GM19395 (cell line): ENCODE data around the gene RNF38.
"Not testable (repeated sequence)": the region's sequence is repeated elsewhere in the genome, so short reads cannot be mapped to it uniquely, and the experiment has no call there.

ENCODE experiments used
- ATAC-seq: cut with Tn5 transposase; IDR thresholded peaks from one replicate; pipeline ENCODE4 v1.9.1; 2021; ENCODE audit warnings: mild to moderate bottlenecking, moderate library complexity; ENCODE audit not compliant: unreplicated experiment

Gene RNF38

DNA sequence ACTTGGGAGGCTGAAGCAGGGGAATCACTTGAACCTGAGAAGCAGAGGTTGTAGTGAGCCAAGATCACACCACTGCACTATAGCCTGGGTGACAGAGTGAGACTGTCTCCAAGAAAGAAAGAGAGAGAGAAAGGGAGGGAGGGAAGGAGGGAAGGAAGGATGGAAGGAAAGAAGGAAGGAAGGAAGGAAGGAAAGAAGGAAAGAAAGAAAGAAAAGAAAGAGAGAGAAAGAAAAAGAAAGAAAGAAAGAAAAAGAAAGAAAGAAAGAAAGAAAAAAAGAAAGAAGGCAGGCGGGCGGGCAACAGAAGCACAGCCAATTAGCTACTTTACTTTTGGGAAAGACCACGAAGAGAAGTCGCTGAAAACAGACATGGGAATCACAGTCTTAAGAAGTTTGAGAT lies 9.0 kb upstream of the RNF38 start:
- not testable (repeated sequence) for ATAC-seq

DNA sequence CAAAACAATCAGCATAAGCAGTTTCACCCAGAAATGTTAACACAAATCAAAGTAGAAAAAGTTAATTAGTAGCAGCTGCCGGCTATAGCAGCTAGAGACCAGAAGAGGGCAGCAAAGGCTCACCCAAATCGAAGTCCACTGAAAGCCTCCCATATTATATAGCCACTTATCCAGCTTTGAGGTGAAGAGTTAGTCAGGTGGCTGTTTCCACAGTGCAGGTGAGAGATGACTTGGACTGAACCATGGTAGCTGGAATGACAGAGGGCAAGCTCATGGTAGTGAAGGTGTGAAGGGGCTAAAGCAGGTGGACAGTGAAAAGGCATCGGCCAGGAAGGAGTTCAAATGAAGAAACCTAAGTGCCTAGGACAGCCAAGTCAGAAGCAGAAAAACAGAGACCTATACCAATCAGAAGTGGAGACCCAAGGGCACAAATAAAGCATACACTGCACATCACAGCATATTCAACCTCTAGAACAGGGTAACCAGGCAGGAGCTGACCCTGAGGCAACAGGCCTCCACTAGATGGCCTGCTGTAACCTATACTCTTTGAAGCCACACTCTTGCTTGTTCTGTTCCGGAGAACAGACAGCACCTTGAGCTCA lies 7.2 kb upstream of the RNF38 start:
- no peak for ATAC-seq

DNA sequence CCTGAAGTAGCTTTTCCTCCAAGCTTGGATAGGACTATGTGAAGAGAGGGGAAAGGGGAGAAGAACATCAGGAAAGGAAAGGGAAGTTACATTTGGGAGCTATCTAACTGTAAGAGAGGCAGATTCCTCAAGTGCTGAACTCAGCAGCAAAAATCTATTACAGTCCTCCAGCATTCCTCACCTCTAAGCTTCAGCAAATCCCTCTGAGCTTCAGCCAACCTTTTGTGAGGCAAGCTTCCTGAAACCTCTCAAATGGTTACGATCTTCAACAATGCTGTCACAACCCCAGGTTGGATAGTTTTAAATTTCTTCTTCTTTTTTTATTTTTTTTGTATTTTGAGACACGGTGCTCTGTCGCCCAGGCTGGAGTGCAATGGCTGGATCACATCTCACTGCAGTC lies 2.5 kb upstream of the RNF38 start:
- no peak for ATAC-seq

DNA sequence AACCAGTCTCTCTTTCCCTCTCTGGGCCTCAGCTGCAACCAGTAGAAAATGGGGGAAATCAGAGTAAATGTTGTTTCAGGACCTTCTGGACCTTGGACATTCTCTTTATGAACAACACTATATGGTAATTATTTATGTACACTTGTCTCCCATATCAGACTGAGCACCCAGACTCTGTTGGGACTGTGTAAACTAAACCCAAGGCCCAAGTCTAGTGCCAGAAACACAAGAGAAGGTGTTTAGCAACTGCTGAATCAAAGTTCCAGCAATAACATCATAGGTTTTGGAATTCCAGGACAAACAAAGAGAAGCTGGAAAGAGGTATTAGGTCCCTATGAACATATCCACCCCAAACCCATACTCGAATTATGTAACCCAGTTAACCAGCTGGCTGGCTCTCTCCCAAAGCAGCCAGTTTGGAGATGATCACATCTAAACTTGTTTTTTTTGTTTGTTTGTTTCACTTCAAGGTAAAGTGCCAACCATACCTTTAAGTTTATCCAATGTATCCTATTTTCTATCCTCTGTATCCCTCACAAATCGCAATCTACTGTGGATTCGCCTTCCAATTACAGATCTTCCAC lies 1.9 kb upstream of the RNF38 start:
- no peak for ATAC-seq

DNA sequence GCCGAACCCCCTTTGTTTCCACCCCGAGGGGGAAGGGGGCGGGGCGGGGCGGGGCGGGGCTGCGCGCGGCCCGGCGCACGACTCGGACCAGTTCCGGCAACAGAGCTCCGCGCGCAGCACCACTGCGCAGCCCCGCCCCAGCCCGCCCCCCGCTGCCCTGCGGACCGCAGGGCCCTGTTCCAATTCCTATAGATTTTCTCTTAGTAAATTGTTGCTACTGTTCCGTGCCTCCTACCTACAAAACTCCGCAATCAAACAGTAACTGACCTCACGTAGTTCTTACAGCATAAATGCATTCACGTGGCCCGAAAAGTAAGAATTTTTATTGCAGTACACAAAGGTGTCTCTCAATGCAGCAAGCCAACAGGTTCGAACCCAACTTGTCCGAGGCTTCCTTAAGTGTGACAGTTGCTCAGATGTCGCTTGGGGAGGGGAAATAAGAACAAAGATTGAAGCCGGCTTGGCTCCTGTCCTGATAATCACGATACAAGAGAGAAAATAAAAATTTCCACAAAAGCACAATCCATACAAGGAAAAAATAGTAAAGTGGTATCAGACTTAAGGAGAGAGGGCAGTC lies 1.2 kb upstream of the RNF38 start:
- peak; percentile 55 for ATAC-seq

DNA sequence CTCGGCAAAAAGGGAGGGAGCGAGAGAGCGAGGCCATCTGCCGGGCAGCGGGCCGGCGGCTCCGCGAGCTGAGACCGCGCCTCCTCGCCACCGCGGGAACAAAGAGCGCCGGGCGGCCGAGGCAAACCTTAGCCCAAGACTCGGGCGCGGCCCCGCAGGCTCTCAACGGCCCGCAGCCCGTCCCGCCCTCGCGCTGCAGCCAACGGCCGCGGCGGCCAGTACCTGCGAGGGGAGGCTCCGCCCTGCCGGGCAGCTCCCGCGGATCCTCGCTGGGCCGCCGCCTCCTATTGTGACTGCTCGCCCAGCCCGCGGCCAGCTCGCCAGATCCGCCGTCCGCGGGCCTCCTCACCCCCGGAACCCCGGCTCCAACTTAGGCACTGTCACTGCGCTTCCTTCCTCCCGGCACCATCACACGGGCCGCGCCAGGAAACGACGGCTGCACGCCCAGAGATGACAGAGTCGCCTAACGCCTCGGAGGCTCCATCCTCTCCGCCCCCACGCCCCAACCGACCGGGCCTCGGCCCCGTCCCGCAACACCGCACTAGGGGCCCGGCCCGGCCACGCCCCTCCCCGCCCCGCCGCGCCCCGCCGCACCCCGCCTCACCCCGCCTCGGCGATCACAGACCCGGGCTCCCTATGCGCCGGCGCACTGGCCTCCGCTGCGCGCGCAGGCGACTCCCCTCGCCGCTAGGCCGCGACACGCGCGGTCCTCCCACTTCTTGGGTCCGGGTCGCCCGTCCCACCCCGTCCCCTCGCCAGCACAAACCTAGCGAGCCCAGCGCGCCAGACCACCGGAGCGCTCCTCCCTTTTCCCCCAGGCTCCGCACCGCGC lies 479 bp upstream of the RNF38 start:
- ATAC-seq: peak; percentile 68

DNA sequence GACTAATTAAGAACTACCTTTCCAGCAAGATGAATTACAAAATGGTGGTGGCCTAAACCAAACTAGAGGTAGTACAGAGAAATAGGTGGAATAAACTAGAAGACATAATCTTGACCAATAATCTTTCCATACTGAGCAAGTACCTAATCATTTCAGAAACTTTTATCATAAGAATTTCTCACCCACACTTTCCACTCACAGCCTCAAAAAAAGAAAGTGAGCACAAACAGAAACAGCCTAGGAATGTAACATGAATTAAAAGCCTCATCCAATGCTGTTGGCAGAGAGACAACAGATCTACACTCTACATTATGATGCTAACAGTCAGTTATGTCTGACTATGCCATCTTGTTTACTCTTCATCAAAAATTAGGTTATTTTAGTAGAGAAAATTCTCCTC lies 1.3 kb downstream of the RNF38 start:
- no peak for ATAC-seq

DNA sequence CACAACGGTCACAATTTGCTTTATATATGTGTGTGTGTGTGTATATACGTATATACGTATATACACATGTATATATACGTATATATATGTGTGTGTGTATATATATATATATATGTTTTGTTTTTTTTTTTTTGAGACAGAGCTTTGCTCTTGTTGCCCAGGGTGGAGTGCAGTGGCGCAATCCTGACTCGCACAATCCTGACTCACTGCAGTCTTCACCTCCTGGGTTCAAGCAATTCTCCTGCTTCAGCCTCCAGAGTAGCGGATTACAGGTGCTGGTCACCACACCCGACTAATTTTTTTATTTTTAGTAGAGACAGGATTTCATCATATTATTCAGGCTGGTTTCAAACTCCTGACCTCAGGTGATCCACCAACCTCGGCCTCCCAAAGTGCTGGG lies 3.1 kb downstream of the RNF38 start:
- no peak for ATAC-seq

DNA sequence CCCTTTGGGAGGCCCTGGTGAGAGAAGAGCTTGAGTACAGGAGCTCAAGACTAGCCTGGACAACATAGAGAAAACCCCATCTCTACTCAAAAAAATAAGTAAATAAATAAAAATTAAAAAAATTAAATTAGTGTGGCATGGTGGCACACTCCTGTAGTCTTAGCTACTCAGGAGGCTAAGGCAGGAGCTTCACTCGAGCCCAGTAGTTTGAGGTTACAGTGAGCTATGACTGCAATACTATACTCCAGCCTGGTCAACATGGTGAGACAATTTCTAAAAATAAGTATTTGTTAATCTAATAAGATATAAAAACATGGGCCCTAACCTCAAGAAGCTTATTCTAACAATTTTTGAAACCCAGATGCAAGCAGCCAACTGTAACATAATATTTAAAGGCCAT lies 7.6 kb downstream of the RNF38 start:
- no peak for ATAC-seq

DNA sequence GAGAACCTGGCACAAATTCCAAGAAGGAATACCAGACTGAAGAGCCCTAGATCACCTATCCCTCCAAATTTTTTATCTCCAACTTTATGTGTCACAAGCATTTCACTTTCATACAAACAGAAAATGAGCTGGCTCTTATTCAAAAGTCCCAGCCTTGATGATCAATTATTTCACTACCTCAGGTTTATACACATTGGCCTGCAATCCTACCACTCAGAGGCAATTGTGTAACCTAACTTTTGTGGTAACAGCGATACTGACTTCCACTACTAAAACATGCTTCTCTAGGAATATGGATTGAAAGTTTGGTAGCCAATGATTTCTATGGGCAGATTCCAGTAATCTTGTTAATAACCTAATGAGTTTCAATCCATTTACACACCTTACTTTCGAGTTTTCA lies 10.5 kb downstream of the RNF38 start:
- ATAC-seq: no peak

DNA sequence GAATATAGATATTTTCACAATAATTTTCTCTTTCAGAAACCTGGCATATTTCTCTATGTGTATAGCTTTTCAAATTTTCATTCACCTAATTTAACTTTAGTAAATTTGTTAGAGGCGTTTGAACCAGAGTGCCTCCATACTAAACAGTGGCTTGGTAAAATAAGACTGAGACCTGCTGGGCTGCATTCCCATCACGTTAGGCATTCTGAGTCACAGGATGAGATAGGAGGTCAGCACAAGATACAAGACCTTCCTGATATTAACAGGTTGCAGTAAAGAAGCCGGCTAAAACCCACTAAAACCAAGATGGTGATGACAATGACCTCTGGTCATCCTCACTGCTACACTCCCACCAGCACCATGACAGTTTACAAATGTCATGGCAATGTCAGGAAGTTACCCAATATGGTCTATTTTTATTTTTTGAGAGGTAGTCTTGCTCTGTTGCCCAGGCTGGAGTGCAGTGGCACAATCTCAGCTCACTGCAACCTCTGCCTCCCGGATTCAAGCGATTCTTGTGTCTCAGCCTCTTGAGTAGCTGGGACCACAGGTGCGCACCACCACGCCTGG lies 13.6 kb downstream of the RNF38 start:
- not testable (repeated sequence) for ATAC-seq

DNA sequence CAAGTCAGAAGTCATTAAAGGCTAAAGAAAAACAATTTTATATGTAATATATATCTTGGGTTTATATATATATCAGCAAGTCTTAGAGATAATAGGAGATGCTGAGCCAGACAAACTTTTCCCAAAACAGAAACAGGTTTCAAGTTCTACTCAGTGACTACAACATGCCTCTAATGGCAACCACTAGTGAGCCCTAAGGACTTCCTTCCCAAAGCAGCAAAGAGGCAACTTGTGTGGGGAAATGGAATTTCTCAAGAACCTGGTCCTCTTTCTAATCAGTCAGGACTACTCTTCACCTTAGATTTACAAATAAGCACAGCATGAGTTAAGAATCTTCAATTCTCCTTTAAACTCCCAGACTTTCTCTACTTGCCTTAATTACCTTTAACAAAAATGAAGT lies 17.6 kb downstream of the RNF38 start:
- no peak for ATAC-seq

DNA sequence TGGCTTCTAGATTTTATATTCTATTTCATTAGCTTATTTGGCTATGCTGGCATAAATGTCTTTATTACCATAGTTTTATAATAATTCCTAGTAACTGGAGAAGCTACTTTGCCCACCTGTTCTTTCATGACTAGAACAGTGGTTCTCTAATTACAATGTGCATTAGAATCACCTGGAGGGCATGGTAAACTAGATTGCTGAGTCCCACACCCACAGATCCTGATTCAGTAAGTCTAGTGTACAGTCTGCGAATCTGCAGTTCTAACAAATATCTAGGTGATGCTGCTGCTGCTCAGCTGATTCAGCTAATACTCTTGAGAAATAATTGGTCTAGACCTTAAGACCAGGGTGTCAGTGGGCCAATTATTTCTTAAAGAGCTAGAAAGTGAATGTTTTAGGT lies 35.5 kb downstream of the RNF38 start:
- no peak for ATAC-seq

DNA sequence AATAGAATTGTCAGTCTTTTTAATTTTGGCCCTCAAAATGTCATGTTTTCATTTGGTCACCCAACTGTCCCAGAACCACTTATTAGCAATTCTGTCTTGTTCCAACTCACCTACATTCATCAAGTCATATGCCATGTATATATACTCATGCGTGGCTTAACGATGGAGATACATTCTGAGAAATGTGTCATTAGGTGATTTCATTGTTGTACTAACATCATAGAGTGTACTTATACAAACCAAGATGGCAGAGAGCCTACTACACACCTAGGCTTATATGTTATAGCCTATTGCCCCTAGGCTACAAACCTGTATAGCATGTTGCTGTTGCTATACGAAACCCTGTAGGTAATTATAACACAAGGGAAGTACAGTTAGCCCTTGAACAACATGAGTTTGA lies 36.6 kb downstream of the RNF38 start:
- ATAC-seq: no peak

DNA sequence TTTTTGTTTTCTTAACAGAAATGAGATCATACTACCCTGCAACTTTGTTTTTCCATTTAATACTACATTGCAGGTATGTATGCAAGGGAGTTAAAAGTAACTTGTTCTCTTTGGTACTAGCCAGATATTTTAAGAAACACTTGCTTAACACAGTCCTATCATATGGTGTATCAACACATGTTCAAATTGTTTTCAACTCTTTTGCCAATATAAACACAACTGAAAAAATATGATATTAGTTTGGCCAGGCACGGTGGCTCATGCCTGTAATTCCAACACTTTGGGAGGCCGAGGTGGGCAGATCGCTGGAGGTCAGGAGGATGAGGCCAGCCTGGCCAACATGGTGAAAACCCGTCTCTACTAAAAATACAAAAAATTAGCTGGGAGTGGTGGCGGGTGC lies 41.6 kb downstream of the RNF38 start:
- no peak for ATAC-seq

DNA sequence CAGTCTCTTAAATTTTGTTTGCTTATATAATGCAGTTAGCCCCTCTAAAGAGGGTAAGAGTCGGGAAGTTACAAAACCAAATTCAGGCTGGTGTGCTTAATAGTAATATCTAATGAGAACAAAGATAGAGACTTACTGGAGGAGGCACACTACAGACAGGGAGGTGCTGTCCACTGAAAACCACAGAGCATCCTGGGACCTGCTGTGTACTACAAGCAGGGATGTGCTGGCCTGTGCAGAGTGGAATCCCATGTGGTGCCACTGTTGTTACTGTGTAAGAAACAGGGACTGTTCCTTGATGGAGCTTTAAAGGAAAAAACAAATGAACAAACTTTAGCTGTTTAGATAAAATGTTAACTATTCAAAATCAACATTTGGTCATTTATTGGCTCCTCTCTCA lies 42.4 kb downstream of the RNF38 start:
- no peak for ATAC-seq

DNA sequence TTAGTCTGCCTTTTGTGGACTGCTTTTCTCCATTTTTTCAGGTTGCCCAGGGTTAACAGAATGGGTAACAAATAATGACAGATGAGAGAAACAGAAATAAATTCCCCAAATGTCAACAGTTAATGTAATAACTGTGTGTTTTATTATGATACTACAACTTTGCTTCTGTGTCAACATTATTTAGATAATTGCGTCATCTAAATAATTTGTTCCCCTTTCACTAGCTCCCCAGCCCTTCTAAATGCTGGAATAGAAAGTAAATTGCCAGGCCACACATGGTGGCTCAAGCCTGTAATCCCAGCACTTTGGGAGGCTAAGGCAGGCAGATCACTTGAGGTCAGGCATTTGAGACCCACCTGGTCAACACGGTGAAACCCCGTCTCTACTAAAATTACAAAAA lies 53.5 kb downstream of the RNF38 start:
- ATAC-seq: no peak

DNA sequence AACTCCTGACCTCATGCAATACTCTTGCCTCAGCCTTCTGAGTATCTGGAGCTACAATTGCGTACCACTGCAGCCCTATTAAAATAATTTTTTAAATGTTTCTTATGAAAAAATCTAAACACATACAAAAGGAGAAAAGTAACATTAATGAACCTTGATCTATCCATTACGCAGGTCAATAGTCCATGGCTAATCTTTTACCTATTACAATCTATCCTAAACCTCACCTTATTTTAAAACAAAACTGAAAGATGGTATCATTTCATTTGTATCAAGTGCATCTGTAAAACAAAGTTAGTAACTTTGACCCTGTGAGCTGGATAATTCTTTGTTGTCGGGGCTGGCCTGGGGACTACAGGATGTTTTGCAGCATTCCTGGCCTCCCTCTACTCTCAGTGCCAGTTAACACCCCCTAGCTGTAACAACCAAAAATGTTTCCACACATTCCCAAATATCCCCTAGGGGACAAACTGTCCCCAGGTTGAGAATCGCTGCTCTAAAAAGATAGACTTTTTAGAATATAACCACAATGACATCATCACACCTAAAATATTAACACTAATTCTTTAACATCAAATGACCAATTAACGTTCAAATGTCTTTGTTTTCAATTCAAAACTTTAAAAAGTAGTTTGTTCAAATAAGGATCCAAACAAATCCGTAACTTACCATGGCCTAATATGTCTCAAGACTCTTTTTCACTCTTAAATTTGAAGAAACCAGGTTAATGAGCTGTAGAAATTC lies 54.8 kb downstream of the RNF38 start:
- no peak for ATAC-seq

DNA sequence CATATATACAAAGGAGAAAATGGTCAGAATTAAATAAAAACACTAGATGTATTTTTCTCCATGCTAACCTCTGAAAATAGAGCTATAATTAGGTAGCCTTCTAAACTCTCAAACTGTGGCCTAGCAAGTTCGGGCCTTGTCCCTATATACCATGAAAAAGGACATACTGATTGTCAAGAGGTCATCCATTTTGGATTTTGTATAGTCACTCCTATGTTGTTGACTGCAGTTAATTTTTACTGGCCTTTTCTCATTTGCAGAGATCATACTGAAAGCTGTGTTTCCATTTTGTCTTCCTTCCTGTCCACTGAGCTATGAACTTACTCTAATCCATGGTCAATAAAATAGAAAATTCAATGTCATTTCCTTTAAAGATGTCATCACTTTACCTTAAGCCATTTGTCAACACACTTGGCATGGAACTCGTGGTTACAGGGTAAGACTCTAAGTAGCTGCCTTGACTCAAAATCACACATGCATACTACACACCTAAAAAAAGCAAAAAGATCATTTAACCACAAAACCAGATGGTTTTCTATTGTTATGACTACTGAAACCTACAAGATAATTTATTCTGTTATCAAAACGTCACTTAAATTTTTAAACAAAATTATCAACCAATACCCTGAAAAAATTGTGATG lies 58.0 kb downstream of the RNF38 start:
- no peak for ATAC-seq

DNA sequence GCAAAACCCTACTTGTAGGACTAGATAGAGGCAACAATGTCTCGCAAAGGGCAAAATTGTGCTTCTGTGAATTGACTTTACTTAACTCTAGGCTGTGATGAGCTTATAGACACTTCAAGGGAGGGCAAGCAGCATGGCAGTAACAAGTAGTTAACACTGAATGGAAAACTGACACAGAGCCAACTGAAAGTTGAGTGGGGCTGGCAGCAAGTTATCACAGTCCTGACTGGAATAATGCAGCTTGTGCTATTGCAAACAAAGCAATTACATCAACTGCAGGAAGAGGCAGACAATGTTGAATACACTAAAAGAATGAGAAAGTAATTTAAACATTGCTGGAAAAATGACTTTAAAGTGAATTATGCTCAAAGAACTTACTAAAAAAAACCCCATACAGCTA lies 62.2 kb downstream of the RNF38 start:
- ATAC-seq: no peak

DNA sequence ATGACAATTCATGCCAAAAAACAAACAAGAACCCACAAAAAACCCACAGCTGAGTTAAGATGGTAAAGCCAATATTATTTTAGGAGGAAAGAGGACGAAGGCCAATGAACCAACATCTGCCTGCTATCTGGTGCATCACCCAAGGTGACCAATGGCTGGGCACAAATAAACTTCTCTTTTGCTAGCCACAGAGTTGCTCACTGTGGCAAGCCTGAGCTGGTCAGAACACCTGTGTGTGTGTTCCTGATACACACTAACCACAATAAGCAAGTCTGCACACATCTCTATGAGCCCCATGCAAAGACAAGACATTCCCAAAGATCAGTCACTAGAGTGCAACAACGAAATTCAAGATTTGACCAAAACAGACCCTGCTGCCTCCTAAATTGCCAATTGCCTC lies 63.1 kb downstream of the RNF38 start:
- ATAC-seq: no peak
